ENCODE results near the gene KDF1. TPM values are rescaled to one million over a fixed set of nuclear protein-coding genes. Genes with fewer than 3 reads are reported as not detected.

Gene KDF1
- total RNA-seq, 1 experiment from 2014 or later: 23.0 TPM

- no peaks in the 10 kb centered on the region for H3K9me3 ChIP-seq (ENCODE audit: control insufficient read depth in 1 of 2, insufficient read depth in 1 of 2, low read depth in 1 of 2, low read length in 2 of 2)
- intact Hi-C loops (cut with micrococcal nuclease): loop anchor here (5.0 kb wide), 1 partner anchor 52 kb away; no protein-coding TSS in a partner anchor
- peaks cover 33% of the 10 kb centered on the region for H3K79me2 ChIP-seq (ENCODE audit: insufficient read depth, low read length)
- BruUV-seq (replicated peaks): TSS peak; percentile 52
- peak overlapping the region; percentile 90 for H3K4me2 ChIP-seq (ENCODE audit: low read length)
- peaks cover 7% of the 10 kb centered on the region; the same call in 1 of the 2 replicates for H4K20me1 ChIP-seq (ENCODE audit: insufficient read depth)
- ChIA-PET RAD21 (ENCODE audit: low non-redundant PET in 1 of 2, low total read pairs in 2 of 2, uncharacterized antibody in 2 of 2, unreplicated experiment in 2 of 2) (interaction anchor here in 1 of 2 experiments (1.6 kb wide), 1 partner anchor 28 kb away, joined by 7 read pairs; no protein-coding TSS in a partner anchor), CTCF (no interaction called here), POLR2A (interaction anchor here (1.0 to 2.2 kb wide), 4 partner anchors 14 to 130 kb away, joined by 3 to 8 read pairs (median 5); partner anchors contain the start of genes KDF1 and TENT5B)
- H3K36me3 ChIP-seq (ENCODE audit: control insufficient read depth in 1 of 2, insufficient read depth in 2 of 2, low read length in 2 of 2): no peaks in the 10 kb centered on the region
- H2AFZ ChIP-seq (ENCODE audit: low read depth, low read length, poor library complexity, severe bottlenecking): no peak overlapping the region
- DNase-seq (ENCODE audit: low read depth, low spot score) (no peak), ATAC-seq (no peak)
- TF ChIP-seq CTCF (IDR thresholded peaks at IDR 0.05 in 2 of 3, conservative IDR thresholded peaks at IDR 0.05 in 1 of 3; ENCODE audit: borderline replicate concordance in 1 of 3, insufficient read depth in 1 of 3, low read depth in 2 of 3, low read length in 2 of 3): 0 out of 6 replicates have a peak, but pooled peaks of 1 of the 3 experiments have one; percentile 4
- no peak for TF ChIP-seq ELF1 (IDR thresholded peaks at IDR 0.05; ENCODE audit: borderline replicate concordance, low read depth)
- no peaks in the 10 kb centered on the region for H3K27me3 ChIP-seq (ENCODE audit: insufficient read depth, low read length)
- peak overlapping the region; percentile 84 to 85 for H3K4me3 ChIP-seq (replicated peaks in 1 of 2; ENCODE audit: low read depth in 1 of 2, low read length in 2 of 2)
- H3K9me2 ChIP-seq (ENCODE audit: insufficient read depth): no peaks in the 10 kb centered on the region
- H3K27ac ChIP-seq (ENCODE audit: low read depth, low read length): peak overlapping the region; percentile 85
- peak overlapping the region; percentile 89 for H3K9ac ChIP-seq (ENCODE audit: low read length)
- H3K4me1 ChIP-seq (ENCODE audit: control insufficient read depth in 1 of 2, insufficient read depth in 2 of 2, low read length in 2 of 2): peaks cover 74 to 87% of the 10 kb centered on the region in 2 experiments
These were observed 34.7 kb upstream of the KDF1 start for GRCh38 chr1:26994787-26995517.
